PFSK-1 (cell line): ENCODE measurements around the gene STEAP1B.

ENCODE experiments used
- FOXP2 ChIP-seq: optimal IDR thresholded peaks from 2 replicates; pipeline ENCODE3; 2011; ENCODE audit warnings: borderline replicate concordance, control low read depth, inconsistent platforms; ENCODE audit not compliant: insufficient read depth; ENCODE audit errors: extremely low read length, extremely low read depth
- POLR2AphosphoS5 ChIP-seq: IDR thresholded peaks from 2 replicates; pipeline ENCODE4 v1.6.1; 2012; ENCODE audit warnings: low read depth, mild to moderate bottlenecking, control low read depth, low read length, moderate library complexity
- SIN3A ChIP-seq: IDR thresholded peaks from 2 replicates; pipeline ENCODE4 v1.6.1; 2012; ENCODE audit warnings: mild to moderate bottlenecking, low read length, moderate library complexity, borderline replicate concordance; ENCODE audit not compliant: insufficient read depth
- TAF1 ChIP-seq: IDR thresholded peaks from 2 replicates; pipeline ENCODE4 v1.6.1; 2012; ENCODE audit warnings: low read length, control low read depth, borderline replicate concordance; ENCODE audit not compliant: insufficient read depth
- TF ChIP-seq, protein P1 (sequence below), 2 experiments: IDR thresholded peaks; 2 replicates each; pipeline versions ENCODE4 v1.6.1 to v1.8.0; 2011 to 2012; ENCODE audit warnings: low read depth in 2 of 2, low read length in 2 of 2, control low read depth in 1 of 2, inconsistent platforms in 1 of 2, mild to moderate bottlenecking in 1 of 2, moderate library complexity in 1 of 2; ENCODE audit not compliant: insufficient read depth in 1 of 2

The STEAP1B gene

DNA sequence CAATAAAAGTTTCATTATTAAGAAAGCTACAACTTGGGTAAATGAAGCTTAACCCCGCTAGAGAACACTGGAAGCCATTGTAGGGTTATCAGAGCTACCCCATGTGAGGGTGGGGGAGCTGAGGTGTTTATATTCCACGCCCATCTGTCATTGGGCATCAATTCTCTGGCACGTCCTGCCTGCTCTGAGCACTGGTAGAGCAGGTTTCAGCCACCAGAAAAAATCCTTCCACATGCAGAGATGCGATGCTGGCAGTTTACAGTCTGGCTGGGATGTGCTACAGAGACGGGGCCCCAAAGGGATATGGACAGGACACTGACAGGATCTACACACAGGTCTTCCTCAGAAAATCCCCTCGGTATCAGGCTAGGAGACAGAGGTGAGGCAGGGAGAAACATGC, 127.1 kb downstream of the STEAP1B start:
- TF ChIP-seq TAF1, result no peak
- no peak for TF ChIP-seq POLR2AphosphoS5
- TF ChIP-seq, protein P1, sequence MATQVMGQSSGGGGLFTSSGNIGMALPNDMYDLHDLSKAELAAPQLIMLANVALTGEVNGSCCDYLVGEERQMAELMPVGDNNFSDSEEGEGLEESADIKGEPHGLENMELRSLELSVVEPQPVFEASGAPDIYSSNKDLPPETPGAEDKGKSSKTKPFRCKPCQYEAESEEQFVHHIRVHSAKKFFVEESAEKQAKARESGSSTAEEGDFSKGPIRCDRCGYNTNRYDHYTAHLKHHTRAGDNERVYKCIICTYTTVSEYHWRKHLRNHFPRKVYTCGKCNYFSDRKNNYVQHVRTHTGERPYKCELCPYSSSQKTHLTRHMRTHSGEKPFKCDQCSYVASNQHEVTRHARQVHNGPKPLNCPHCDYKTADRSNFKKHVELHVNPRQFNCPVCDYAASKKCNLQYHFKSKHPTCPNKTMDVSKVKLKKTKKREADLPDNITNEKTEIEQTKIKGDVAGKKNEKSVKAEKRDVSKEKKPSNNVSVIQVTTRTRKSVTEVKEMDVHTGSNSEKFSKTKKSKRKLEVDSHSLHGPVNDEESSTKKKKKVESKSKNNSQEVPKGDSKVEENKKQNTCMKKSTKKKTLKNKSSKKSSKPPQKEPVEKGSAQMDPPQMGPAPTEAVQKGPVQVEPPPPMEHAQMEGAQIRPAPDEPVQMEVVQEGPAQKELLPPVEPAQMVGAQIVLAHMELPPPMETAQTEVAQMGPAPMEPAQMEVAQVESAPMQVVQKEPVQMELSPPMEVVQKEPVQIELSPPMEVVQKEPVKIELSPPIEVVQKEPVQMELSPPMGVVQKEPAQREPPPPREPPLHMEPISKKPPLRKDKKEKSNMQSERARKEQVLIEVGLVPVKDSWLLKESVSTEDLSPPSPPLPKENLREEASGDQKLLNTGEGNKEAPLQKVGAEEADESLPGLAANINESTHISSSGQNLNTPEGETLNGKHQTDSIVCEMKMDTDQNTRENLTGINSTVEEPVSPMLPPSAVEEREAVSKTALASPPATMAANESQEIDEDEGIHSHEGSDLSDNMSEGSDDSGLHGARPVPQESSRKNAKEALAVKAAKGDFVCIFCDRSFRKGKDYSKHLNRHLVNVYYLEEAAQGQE (IDR thresholded peaks at IDR 0.05; ENCODE audit: insufficient read depth in 1 of 2, low read depth in 2 of 2, low read length in 2 of 2), result no peak
- TF ChIP-seq SIN3A, result no peak
- TF ChIP-seq FOXP2, result no peak

DNA sequence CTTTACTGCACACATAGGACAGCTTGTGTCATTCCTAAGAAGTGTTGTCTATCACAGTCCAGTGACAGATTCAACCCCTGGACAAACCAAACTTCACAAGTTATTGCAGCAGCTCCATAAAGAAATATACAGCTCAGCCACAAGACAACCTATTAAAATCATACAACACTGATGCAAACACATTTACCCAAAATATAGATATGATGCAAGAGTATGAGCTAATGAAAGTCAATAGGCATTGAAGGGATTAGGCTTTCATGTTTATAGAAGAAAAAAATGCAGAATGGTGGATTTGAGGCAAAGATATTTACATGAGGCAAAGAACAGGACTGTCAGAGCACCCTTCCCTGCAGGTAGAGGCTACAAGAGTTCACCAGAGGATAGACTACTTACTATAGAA, 128.1 kb downstream of the STEAP1B start:
- TF ChIP-seq TAF1 (no peak), POLR2AphosphoS5 (no peak), FOXP2 (no peak), SIN3A (no peak)
- TF ChIP-seq, protein P1 (IDR thresholded peaks at IDR 0.05; ENCODE audit: insufficient read depth in 1 of 2, low read depth in 2 of 2, low read length in 2 of 2), result no peak
